DOHH2 (cell line): ENCODE measurements around the gene CNR2.

Experiments used
- CTCF ChIP-seq: fragments of 200-600 bp; sonication (generic); IDR thresholded peaks from one replicate; pipeline ENCODE4 v1.5.1; 2014; ENCODE audit warnings: antibody characterized with exemption, mild to moderate bottlenecking, low read depth, low read length; ENCODE audit not compliant: poor library complexity, severe bottlenecking
- EZH2phosphoT487 ChIP-seq: fragments of 200-600 bp; sonication (generic); IDR thresholded peaks from 2 replicates; pipeline ENCODE4 v1.6.1; 2017; ENCODE audit warnings: borderline replicate concordance, mild to moderate bottlenecking, antibody characterized with exemption, low read length, moderate library complexity, mixed read lengths

- TF ChIP-seq CTCF, result no peak
- TF ChIP-seq EZH2phosphoT487, result no peak
Measured at GRCh38 chr1:23825076-23825761, 87.9 kb downstream of the CNR2 start, which contains the start of gene HMGCL.
